DND-41 (cell line): ENCODE measurements around the gene OR4N2.

ENCODE experiments used
- EZH2 ChIP-seq: IDR thresholded peaks from 3 replicates; pipeline ENCODE4 v1.6.1; 2012; ENCODE audit warnings: borderline replicate concordance, low read depth, mild to moderate bottlenecking, moderate library complexity, low read length, inconsistent platforms; ENCODE audit not compliant: severe bottlenecking
- TF ChIP-seq, protein P1 (sequence below): IDR thresholded peaks from 2 replicates; pipeline ENCODE4 v1.5.1; 2012; ENCODE audit warnings: borderline replicate concordance, low read length, moderate library complexity, mild to moderate bottlenecking; ENCODE audit not compliant: poor library complexity, severe bottlenecking; ENCODE audit errors: extremely low read depth

DNA sequence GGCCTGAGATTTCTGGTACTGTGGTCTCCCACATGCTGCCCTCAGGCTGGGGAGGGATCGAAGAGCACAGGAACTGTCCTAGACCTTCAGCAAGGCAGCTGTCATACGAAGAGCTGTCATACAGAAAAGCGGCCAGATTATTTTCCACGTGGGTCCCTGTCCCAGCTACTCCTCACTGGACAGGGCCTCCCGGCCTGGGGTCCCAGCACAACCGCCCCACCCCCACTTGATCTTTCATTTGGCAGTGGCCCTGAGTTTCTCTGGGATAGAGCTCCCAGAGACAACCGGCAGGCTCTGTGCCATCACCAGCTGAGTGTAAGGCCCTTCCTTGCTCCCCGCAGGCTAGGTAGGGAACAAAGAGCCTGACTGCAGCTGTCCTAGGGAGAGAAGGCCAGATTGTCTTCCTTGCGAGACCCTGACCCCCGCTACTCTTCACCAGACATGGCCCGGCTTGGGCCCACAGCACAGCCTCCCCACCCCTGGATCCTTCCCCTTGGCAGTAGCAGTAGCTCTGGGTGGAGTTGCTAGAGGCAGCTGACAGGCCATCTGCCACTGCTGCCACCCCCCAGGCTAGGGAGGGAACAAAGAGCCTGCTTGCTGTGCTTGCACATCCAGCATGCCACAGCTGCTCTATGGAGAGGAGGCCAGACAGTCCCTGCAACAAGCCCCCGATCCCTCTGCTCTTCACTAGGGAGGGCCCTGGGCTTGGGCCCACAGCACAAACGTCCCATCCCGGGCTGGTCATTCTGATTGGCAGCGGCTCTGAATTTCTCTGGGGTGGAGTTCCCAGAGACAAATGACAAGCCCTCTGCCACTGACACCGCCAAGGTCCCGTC is 3.1 kb upstream of the OR4N2 start:
- TF ChIP-seq, protein P1, sequence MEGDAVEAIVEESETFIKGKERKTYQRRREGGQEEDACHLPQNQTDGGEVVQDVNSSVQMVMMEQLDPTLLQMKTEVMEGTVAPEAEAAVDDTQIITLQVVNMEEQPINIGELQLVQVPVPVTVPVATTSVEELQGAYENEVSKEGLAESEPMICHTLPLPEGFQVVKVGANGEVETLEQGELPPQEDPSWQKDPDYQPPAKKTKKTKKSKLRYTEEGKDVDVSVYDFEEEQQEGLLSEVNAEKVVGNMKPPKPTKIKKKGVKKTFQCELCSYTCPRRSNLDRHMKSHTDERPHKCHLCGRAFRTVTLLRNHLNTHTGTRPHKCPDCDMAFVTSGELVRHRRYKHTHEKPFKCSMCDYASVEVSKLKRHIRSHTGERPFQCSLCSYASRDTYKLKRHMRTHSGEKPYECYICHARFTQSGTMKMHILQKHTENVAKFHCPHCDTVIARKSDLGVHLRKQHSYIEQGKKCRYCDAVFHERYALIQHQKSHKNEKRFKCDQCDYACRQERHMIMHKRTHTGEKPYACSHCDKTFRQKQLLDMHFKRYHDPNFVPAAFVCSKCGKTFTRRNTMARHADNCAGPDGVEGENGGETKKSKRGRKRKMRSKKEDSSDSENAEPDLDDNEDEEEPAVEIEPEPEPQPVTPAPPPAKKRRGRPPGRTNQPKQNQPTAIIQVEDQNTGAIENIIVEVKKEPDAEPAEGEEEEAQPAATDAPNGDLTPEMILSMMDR, result no peak
- TF ChIP-seq EZH2, result no peak
